Naive thymus-derived CD8-positive, alpha-beta T cell (primary cell): ENCODE results near the gene MSL3B.
A peak's percentile ranks its signal among the peaks of the same experiment; 100 is the strongest.

ENCODE experiments used
- ATAC-seq, 2 donors: fragments of 150-1000 bp; cut with Tn5 transposase in 1 of 2; sonication (Bioruptor Pico), chemical (Tn5 transposase) in 1 of 2; 1 replicate in 1 of 2; 2 replicates in 1 of 2; pipeline ENCODE4 v1.10.0; 2021; ENCODE audit warnings: mild to moderate bottlenecking in 2 of 2, moderate library complexity in 2 of 2
- POLR2A ChIA-PET: fragments of 350-600 bp; sonication (Branson Sonifier 250); formaldehyde crosslinking; loops from one replicate; lab custom pipeline; 2021; ENCODE audit warnings: antibody characterized with exemption; lab: Charles Lee
- DNase-seq, 10 donors: peaks; one replicate each; pipeline versions ENCODE4 v3.0.0 to v3.0.0-alpha.2; 2020 to 2022
- H3K27ac Mint-ChIP-seq, 10 donors: one replicate each; pipeline ENCODE4 v1.8.0; 2020 to 2022; ENCODE audit warnings: mild to moderate bottlenecking in 10 of 10, mixed read lengths in 10 of 10, moderate library complexity in 4 of 10, inconsistent platforms in 1 of 10
- H3K27me3 Mint-ChIP-seq, 5 donors: one replicate each; pipeline ENCODE4 v1.8.0; 2021 to 2022; ENCODE audit warnings: mixed read lengths in 5 of 5
- H3K36me3 Mint-ChIP-seq, 3 donors: one replicate each; pipeline ENCODE4 v1.8.0; 2020 to 2022; ENCODE audit warnings: mixed read lengths in 3 of 3, mild to moderate bottlenecking in 2 of 3, inconsistent platforms in 1 of 3
- H3K4me1 Mint-ChIP-seq, 4 donors: one replicate each; pipeline ENCODE4 v1.8.0; 2021 to 2022; ENCODE audit warnings: mixed read lengths in 4 of 4
- H3K4me3 Mint-ChIP-seq, 10 donors: one replicate each; pipeline ENCODE4 v1.8.0; 2020 to 2022; ENCODE audit warnings: mild to moderate bottlenecking in 10 of 10, mixed read lengths in 10 of 10, moderate library complexity in 6 of 10, inconsistent platforms in 1 of 10
- H3K9me3 Mint-ChIP-seq, 9 donors: one replicate each; pipeline ENCODE4 v1.8.0; 2020 to 2022; ENCODE audit warnings: mixed read lengths in 9 of 9, mild to moderate bottlenecking in 3 of 9, inconsistent platforms in 1 of 9, moderate library complexity in 1 of 9

The MSL3B gene

DNA sequence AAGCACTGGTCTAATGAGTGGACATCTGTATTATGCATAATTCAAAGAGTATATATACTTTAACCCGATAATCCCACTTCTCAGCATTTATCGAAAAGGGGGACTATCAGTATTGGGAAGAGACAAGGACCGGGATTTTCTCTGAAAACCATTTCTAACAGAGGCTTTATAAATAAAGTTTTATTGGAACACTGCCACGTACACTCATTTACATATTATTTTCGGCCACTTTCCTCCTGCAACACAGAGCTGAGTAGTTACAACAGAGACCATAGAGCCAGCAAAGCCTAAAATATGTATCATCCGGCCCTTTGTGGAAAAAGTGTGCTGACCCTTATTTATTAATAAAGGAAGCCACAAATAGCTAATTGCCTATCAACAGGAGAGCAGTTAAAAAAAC lies 17.0 kb downstream of the MSL3B start:
- H3K27ac Mint-ChIP-seq: no peak overlapping the region
- peaks cover 0 to 3% (median 0%) of the 10 kb centered on the region in 3 donors for H3K36me3 Mint-ChIP-seq
- no peaks in the 10 kb centered on the region for H3K9me3 Mint-ChIP-seq
- H3K27me3 Mint-ChIP-seq: peaks cover 0 to 14% (median 8%) of the 10 kb centered on the region in 5 donors
- H3K4me1 Mint-ChIP-seq: peaks cover 7 to 35% (median 16%) of the 10 kb centered on the region in 4 donors
- H3K4me3 Mint-ChIP-seq: no peak overlapping the region
- DNase-seq: no peak
- POLR2A ChIA-PET: no interaction called here
- no peak for ATAC-seq

DNA sequence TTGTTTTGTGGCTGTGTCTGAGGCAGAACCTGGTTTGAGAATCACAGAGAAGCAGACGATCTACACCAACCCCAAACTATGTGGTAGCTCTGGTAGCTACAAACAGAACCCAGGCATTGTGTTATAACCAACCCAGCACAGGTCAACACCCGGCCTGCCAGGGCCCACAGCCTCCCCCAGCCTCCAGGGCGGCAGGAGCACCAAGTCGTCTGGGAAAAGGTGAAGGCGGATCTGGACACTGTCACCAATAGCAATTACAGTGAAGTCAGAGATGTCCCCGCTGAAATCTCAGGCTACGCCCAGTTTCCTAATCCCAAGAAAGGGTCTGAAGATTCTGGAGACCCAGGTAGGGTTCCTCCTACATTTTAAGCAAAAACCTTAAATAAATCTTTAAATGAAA lies 17.4 kb downstream of the MSL3B start:
- Mint-ChIP-seq H3K36me3 (peaks cover 0 to 3% (median 0%) of the 10 kb centered on the region in 3 donors), H3K27ac (no peak overlapping the region), H3K4me1 (peaks cover 5 to 37% (median 16%) of the 10 kb centered on the region in 4 donors), H3K27me3 (peaks cover 0 to 14% (median 8%) of the 10 kb centered on the region in 5 donors), H3K4me3 (no peak overlapping the region), H3K9me3 (no peaks in the 10 kb centered on the region)
- POLR2A ChIA-PET: no interaction called here
- DNase-seq: no peak
- no peak for ATAC-seq

DNA sequence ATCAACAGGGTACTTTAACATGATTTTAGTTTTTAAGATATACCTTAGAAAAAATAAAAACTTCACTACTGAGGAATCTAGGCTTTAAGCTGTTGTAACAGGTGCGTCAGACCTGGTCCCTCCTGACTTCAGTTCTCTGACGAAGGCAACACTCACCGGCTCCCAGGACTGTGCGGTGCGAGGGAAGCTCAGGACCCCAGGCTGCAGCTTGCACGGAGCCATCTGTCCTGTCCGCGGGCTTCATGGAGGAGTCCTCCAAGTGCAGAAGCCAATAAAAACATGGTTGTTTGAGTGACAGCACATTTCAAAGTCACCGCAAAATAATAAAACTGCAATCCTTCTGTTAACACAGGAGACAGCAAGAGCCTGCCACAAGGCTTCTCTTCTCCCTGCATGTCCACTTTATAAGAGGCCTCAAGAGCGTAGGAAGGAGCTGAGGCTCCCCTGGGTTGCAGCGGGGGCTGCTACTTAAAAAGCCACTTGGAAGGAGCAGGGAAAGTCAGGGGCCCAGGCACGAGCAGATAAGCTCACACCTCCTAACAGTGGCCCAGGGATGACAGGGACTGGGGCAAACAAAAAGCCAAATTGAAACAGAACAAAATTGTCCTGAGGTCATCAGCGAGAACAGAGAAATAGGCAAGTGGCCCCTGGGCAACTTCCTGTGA lies 18.4 kb downstream of the MSL3B start:
- Mint-ChIP-seq H3K4me3 (no peak overlapping the region), H3K27me3 (peaks cover 0 to 14% (median 8%) of the 10 kb centered on the region in 5 donors), H3K27ac (no peak overlapping the region), H3K9me3 (no peaks in the 10 kb centered on the region), H3K36me3 (peaks cover 0 to 3% (median 0%) of the 10 kb centered on the region in 3 donors), H3K4me1 (peaks cover 4 to 36% (median 10%) of the 10 kb centered on the region in 4 donors)
- ATAC-seq (no peak), DNase-seq (peak in 1 of 10 donors; percentile 38)
- POLR2A ChIA-PET: no interaction called here

DNA sequence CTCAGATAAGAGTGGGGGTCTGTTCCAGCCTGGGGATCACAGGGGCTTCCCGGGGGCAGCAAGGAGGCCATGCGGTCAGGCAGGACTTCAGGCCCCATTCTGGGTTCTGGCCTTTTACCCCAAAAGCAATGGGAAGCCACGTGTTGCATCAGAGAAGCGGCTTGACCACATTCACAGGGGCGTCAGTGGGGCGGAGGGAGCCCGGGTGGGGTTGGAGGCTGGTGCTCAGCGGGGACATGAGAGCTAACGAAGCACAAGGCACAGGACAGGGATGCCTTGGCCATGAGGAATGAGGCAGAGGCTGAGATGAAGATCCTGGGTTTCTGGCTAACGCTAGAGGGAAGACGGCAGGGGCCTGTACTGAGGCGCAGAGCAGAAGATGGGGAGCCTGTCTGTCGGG lies 19.9 kb downstream of the MSL3B start:
- POLR2A ChIA-PET: no interaction called here
- no peak overlapping the region for H3K4me3 Mint-ChIP-seq
- peaks cover 0 to 10% (median 3%) of the 10 kb centered on the region in 5 donors for H3K27me3 Mint-ChIP-seq
- ATAC-seq (no peak), DNase-seq (peak in 1 of 10 donors; percentile 49)
- peaks cover 0 to 26% (median 1%) of the 10 kb centered on the region in 4 donors for H3K4me1 Mint-ChIP-seq
- H3K9me3 Mint-ChIP-seq: no peaks in the 10 kb centered on the region
- H3K36me3 Mint-ChIP-seq: no peaks in the 10 kb centered on the region
- H3K27ac Mint-ChIP-seq: no peak overlapping the region

DNA sequence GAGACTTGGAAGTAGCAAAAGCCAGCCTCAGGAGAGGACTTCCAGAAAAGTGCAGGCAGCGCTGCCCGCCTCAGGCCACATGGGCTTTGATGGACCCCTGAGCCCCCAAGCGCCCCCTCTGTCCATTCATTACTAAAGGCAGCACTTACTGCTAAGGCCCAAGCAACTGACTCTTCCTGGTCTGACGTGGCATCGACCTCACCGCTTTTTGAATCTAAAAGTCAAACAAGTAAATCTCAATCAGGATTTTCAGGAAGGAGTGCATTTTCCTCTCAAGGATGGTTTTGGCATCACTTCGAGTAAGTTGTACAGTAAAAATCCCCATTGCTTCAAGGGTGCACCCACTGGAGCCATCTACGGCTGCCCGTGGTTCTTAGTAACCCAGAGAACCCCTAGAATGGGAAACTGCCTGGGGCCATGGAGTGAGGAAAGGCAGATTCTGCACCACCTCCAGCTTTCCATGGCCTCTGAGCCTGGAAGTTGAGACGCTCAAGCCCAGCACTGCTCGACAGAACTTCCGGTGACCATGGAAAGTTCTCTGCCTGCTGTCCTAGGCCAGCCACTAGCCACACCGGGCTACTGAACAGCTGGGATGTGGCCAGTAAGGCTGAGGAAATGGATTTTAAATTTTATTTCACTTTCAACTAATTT lies 20.8 kb downstream of the MSL3B start:
- Mint-ChIP-seq H3K4me1 (peaks cover 0 to 19% (median 0%) of the 10 kb centered on the region in 4 donors), H3K27ac (no peak overlapping the region), H3K9me3 (no peaks in the 10 kb centered on the region), H3K36me3 (no peaks in the 10 kb centered on the region), H3K4me3 (no peak overlapping the region), H3K27me3 (peaks cover 0 to 8% (median 0%) of the 10 kb centered on the region in 5 donors)
- ATAC-seq (no peak), DNase-seq (no peak)
- POLR2A ChIA-PET: no interaction called here

DNA sequence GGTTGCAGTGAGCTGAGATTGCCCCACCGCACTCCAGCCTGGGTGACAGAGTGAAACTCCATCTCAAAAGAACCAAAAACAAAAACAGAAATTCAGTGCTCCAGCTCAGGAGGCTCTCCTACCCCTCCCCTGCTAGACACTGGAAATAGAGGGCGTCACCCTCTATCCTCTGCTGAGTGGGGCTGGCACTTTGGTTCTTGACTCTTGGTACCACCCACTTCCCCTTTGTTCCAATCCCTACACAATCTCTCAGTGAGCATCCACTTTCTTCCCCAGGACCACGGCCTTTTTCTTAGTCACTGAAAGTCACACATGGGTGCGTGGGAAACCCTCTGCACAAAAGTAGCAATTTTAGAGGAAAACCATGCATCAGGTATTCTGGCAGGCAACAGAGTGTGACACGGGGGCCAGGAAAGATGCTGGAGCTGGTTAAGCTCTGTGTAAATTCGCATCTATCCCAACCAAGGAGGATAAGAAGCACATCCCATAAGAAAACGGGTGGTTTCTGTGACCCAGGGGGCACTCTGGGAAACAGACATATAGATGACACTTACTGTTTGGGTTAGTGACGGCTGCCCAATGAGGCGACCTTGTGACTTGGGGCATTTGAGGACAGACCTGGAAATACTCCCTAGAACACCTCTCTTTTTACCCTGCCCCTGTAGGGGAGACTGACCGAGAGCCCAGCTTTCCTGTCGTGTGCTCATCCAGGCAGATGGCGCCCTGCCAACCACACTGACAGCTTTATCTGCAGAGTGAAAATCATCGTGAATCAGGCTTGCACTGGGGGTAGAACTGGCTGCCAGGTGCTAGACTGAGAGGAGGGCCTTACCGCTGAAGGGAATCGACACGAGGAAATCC lies 21.6 kb downstream of the MSL3B start:
- Mint-ChIP-seq H3K27ac (no peak overlapping the region), H3K9me3 (no peaks in the 10 kb centered on the region), H3K4me1 (peaks cover 0 to 12% (median 0%) of the 10 kb centered on the region in 4 donors), H3K27me3 (peaks cover 0 to 8% (median 0%) of the 10 kb centered on the region in 5 donors), H3K36me3 (no peaks in the 10 kb centered on the region), H3K4me3 (no peak overlapping the region)
- no peak for ATAC-seq
- DNase-seq: no peak
- POLR2A ChIA-PET: no interaction called here

DNA sequence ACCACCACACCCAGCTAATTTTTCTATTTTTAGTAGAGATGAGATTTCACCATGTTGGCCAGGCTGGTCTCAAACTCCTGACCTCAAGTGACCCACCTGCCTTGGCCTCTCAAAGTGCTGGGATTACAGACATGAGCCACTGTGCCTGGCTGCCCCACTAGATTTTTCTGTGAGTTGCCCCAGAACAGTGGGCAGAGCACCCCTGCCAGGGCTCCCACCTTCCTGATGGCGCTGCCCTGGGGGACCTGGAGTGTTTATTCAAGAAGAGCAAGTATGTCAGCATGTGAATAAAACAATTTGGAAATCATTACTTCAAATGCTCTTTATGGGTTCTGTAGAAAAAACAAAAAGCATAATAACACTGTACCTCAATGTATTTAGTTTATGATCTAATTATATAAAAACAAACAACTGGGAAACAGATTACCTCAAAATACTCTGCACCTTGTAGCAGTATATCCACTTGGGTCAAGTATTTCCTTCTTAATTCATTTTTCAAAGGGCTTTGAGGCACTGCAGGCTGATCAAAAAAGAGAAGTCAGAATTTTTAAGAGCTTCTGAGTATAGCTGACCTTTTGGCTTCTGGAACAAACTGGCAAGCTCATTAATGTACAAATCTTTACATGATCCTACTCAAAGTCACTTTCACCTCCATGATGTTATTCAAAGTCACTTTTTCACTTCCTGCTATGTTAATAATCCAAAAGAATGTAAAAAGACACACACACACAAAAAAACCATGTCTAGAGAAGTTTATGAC lies 22.7 kb downstream of the MSL3B start:
- POLR2A ChIA-PET: no interaction called here

DNA sequence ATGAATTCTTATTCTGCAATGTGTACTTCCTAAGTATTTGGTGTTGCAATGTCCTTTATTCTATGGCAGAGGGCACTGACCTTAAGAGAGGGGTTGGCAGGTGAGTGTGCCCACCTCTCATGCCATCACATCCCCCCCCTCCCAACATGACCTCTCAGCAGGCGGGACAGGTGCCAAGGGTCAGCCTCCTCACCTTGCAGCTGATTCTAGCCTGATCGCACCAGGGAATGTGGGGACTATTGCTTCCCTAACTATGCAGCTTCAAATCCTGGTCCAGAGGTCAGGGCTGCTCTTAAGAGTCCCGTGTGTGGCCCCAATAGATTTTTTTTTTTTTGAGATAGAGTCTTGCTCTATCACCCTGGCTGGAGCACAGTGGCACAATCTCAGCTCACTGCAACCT lies 23.4 kb downstream of the MSL3B start:
- DNase-seq (no peak), ATAC-seq (no peak)
- Mint-ChIP-seq H3K27ac (no peak overlapping the region), H3K9me3 (no peaks in the 10 kb centered on the region), H3K4me1 (peaks cover 0 to 11% (median 0%) of the 10 kb centered on the region in 4 donors), H3K36me3 (no peaks in the 10 kb centered on the region), H3K27me3 (peaks cover 0 to 8% (median 0%) of the 10 kb centered on the region in 5 donors), H3K4me3 (no peak overlapping the region)
- POLR2A ChIA-PET: no interaction called here

More for the DNA sequence above, 22.7 kb downstream of the MSL3B start:
- H3K36me3 Mint-ChIP-seq: no peaks in the 10 kb centered on the region
- H3K9me3 Mint-ChIP-seq: no peaks in the 10 kb centered on the region
- no peak overlapping the region for H3K27ac Mint-ChIP-seq
- H3K4me1 Mint-ChIP-seq: peaks cover 0 to 11% (median 0%) of the 10 kb centered on the region in 4 donors
- peaks cover 0 to 8% (median 0%) of the 10 kb centered on the region in 5 donors for H3K27me3 Mint-ChIP-seq
- DNase-seq: no peak
- no peak for ATAC-seq
- H3K4me3 Mint-ChIP-seq: no peak overlapping the region

DNA sequence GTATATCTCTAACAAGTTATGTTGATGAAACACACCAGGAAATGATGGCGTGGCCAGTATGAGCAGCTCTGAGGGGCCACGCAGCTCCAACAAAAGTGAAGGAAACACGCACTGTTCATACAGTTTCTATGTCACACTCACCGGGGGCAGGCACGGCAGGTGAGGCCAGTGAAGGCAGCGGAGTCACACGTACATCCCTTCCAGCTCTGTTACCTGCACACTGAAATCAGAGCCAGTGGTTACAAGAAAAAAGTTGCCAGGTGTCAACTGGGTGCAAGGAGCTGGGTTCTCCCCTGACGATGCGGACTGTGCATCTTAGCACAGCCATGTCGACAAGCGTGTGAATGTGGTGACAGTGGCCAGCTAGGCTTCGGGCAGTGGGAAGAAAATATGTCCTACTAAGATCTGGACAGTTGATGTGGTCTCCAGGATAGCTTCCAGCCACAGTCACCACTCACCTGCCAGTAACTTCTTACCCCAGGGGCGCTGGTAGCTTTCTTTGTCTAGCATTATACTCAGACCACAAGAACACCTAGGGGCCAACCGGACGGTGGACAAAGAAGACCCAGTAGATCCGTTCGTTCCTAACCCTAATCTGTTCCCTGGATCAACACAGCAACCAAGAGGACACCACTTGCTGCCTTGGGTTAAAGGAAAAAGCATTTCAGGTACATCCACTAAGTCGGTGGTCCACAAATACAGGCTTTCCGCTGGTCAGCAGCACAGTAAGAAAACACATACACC lies 23.9 kb downstream of the MSL3B start:
- POLR2A ChIA-PET: no interaction called here
- no peak for ATAC-seq
- H3K4me1 Mint-ChIP-seq: peaks cover 0 to 11% (median 0%) of the 10 kb centered on the region in 4 donors

DNA sequence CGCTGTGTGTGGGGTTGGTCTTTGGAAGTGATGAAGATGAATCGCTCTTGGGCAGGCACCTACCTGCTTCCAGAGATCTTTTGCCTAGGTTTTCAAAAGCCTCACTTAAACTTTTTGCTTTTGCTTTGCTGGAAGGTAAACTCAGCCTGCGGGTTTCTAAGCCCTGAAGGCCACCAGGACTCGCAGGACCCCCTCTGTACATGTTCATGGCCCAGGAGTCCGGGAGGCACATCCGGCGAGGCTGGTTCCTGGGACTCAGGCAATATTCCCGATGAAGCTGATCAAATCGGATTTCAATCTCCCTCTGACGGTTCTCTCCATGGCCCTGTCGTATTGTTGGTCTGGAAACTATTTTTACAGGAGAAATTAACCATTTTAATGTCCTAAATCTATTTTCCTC lies 27.0 kb downstream of the MSL3B start:
- Mint-ChIP-seq H3K9me3 (no peaks in the 10 kb centered on the region), H3K36me3 (no peaks in the 10 kb centered on the region), H3K27ac (no peak overlapping the region), H3K27me3 (no peaks in the 10 kb centered on the region), H3K4me1 (peaks cover 0 to 4% (median 0%) of the 10 kb centered on the region in 4 donors), H3K4me3 (no peak overlapping the region)
- no peak for ATAC-seq
- POLR2A ChIA-PET: no interaction called here
- DNase-seq: no peak

More for the DNA sequence above, 23.9 kb downstream of the MSL3B start:
- Mint-ChIP-seq H3K27ac (no peak overlapping the region), H3K9me3 (no peaks in the 10 kb centered on the region), H3K36me3 (no peaks in the 10 kb centered on the region), H3K4me3 (no peak overlapping the region), H3K27me3 (peaks cover 0 to 8% (median 0%) of the 10 kb centered on the region in 5 donors)
- no peak for DNase-seq

DNA sequence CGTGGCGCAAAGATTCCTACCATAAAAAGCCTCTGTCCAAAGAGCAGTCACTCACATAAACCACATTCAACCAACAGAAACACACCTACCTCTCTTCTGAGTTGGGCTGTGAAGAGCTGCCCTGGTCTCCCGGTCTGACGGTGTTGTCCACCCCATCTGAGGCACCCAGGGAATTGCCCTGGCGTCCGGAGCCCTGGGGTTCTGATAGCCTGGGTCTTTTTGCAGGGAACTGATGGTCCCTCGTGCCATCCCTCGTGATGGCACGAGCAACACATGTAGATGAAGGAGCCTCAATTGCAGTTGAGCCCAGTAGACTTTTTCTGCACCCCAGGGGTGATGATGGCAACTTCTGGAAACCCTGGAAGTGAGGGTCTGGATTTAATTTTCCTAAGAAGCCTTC lies 27.7 kb downstream of the MSL3B start:
- Mint-ChIP-seq H3K4me3 (no peak overlapping the region), H3K27me3 (no peaks in the 10 kb centered on the region), H3K9me3 (no peaks in the 10 kb centered on the region), H3K4me1 (peaks cover 0 to under 1% (median 0%) of the 10 kb centered on the region in 4 donors), H3K27ac (no peak overlapping the region), H3K36me3 (no peaks in the 10 kb centered on the region)
- DNase-seq: no peak
- ATAC-seq: no peak
- POLR2A ChIA-PET: no interaction called here

DNA sequence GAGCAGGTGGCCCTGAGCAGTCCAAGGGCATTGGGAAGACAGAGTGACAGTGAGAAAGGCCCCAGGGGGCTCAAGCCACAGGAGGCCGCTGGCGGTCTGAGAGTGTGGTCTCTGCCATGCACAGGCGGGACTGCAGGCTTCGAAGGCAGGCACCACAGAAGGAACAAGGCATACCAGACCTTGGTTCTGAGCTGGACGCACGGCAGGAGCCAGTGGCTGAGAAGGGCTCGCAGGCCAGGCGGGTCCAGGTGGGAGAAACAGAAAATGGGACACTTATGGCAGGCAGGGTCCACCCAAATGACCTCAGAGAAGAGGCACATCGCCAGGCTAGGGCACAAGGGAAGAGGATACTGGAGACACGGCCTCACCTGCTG lies 28.8 kb downstream of the MSL3B start:
- peak in 1 of 10 donors; percentile 43 for DNase-seq
- POLR2A ChIA-PET: no interaction called here
- Mint-ChIP-seq H3K27ac (no peak overlapping the region), H3K4me3 (no peak overlapping the region), H3K9me3 (no peaks in the 10 kb centered on the region), H3K27me3 (no peaks in the 10 kb centered on the region), H3K36me3 (no peaks in the 10 kb centered on the region), H3K4me1 (no peaks in the 10 kb centered on the region)
- no peak for ATAC-seq
